ENCODE measurements around the gene VWA5B2. TPM values are rescaled to one million over a fixed set of nuclear protein-coding genes. Genes with fewer than 3 reads are reported as not detected.

The VWA5B2 gene
- total and polyA plus RNA-seq, 9 of the 15 experiments (the other 6 are each of a cell fraction or from before 2014, with no cell fraction given): 0.04 TPM; not detected in 8

DNA sequence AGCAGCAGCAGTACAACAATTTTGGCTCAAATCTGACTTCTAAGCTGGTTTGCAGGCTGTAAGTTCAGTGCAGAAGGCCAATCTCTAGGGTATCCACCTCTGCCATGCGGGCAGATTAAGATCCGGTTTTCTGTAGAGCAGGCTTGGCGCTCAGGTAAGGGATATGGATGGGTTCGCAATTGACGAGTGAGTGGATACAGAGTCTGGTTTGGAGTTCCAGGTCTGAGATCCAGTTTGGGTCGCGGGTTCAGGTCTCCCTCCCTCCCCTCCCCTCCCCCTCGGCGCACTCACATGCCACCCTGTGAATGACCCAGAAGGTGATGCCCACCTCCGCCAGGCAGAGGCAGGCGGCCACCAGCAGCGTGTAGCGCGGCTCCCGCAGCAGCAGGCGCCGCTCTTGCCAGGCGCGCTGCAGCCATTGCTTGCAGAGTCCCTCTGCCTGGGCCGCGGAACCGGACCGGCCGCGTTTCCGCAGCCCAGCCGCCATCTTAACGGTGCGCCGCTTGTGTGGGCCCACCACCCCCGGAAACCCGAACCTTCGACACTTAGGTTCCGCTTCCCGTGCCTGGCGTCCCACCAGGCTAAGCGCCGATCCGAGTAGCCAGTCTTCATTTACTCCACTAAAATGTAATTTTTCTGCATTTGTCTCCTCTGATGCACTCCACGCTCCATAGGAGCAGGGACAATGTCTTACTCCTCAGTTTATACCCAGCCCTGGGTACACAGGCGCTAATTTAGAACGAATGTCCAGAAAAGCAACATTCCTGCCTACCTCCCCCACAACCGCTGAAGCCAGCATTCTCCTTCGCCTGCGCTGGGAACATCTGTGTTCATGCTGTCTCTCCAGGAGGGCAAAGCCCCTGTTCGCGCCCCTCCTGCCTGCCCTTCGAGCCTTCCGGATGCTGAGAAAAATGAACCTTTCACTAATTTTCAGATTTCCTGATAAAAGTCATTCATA, 19.3 kb downstream of the VWA5B2 start, which contains the start of gene ALG3 (continued):
- TF ChIP-seq HDAC8 (tag; IDR thresholded peaks at IDR 0.05): 0 out of 2 replicates have a peak, but pooled peaks have one; percentile 30
- TF ChIP-seq, protein P1, sequence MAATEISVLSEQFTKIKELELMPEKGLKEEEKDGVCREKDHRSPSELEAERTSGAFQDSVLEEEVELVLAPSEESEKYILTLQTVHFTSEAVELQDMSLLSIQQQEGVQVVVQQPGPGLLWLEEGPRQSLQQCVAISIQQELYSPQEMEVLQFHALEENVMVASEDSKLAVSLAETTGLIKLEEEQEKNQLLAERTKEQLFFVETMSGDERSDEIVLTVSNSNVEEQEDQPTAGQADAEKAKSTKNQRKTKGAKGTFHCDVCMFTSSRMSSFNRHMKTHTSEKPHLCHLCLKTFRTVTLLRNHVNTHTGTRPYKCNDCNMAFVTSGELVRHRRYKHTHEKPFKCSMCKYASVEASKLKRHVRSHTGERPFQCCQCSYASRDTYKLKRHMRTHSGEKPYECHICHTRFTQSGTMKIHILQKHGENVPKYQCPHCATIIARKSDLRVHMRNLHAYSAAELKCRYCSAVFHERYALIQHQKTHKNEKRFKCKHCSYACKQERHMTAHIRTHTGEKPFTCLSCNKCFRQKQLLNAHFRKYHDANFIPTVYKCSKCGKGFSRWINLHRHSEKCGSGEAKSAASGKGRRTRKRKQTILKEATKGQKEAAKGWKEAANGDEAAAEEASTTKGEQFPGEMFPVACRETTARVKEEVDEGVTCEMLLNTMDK (IDR thresholded peaks at IDR 0.05; ENCODE audit: borderline replicate concordance, insufficient read depth, low read depth, low read length, poor library complexity, severe bottlenecking): no peak
- TF ChIP-seq GATA2 (CRISPR knock-in tag; IDR thresholded peaks at IDR 0.05): 0 out of 2 replicates have a peak, but pooled peaks have one; percentile 26
- TF ChIP-seq, protein P2, sequence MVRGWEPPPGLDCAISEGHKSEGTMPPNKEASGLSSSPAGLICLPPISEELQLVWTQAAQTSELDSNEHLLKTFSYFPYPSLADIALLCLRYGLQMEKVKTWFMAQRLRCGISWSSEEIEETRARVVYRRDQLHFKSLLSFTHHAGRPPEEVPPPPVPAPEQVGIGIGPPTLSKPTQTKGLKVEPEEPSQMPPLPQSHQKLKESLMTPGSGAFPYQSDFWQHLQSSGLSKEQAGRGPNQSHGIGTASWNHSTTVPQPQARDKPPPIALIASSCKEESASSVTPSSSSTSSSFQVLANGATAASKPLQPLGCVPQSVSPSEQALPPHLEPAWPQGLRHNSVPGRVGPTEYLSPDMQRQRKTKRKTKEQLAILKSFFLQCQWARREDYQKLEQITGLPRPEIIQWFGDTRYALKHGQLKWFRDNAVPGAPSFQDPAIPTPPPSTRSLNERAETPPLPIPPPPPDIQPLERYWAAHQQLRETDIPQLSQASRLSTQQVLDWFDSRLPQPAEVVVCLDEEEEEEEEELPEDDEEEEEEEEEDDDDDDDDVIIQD (CRISPR knock-in tag; IDR thresholded peaks at IDR 0.05): no peak
- TF ChIP-seq ETV5 (CRISPR knock-in tag; IDR thresholded peaks at IDR 0.05; ENCODE audit: low read depth): no peak; the same call in none of the 2 replicates
- TF ChIP-seq TRIM28 (IDR thresholded peaks at IDR 0.05): no peak
- TF ChIP-seq OTX1 (CRISPR knock-in tag; IDR thresholded peaks at IDR 0.05): 0 out of 2 replicates have a peak, but pooled peaks have one; percentile 39
- peak; percentile 97 for TF ChIP-seq RBBP5 (IDR thresholded peaks at IDR 0.05; ENCODE audit: borderline replicate concordance, insufficient read depth, low read length, poor library complexity, severe bottlenecking)
- TF ChIP-seq, protein P3, sequence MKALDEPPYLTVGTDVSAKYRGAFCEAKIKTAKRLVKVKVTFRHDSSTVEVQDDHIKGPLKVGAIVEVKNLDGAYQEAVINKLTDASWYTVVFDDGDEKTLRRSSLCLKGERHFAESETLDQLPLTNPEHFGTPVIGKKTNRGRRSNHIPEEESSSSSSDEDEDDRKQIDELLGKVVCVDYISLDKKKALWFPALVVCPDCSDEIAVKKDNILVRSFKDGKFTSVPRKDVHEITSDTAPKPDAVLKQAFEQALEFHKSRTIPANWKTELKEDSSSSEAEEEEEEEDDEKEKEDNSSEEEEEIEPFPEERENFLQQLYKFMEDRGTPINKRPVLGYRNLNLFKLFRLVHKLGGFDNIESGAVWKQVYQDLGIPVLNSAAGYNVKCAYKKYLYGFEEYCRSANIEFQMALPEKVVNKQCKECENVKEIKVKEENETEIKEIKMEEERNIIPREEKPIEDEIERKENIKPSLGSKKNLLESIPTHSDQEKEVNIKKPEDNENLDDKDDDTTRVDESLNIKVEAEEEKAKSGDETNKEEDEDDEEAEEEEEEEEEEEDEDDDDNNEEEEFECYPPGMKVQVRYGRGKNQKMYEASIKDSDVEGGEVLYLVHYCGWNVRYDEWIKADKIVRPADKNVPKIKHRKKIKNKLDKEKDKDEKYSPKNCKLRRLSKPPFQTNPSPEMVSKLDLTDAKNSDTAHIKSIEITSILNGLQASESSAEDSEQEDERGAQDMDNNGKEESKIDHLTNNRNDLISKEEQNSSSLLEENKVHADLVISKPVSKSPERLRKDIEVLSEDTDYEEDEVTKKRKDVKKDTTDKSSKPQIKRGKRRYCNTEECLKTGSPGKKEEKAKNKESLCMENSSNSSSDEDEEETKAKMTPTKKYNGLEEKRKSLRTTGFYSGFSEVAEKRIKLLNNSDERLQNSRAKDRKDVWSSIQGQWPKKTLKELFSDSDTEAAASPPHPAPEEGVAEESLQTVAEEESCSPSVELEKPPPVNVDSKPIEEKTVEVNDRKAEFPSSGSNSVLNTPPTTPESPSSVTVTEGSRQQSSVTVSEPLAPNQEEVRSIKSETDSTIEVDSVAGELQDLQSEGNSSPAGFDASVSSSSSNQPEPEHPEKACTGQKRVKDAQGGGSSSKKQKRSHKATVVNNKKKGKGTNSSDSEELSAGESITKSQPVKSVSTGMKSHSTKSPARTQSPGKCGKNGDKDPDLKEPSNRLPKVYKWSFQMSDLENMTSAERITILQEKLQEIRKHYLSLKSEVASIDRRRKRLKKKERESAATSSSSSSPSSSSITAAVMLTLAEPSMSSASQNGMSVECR (CRISPR knock-in tag; IDR thresholded peaks at IDR 0.05): peak; percentile 75; the same call in 1 of the 2 replicates
- no peak for TF ChIP-seq ARID2 (IDR thresholded peaks at IDR 0.05)
- no peak for TF ChIP-seq COPS2 (conservative IDR thresholded peaks at IDR 0.05)
- TF ChIP-seq ETV6 (IDR thresholded peaks at IDR 0.05; ENCODE audit: borderline replicate concordance in 1 of 2, low read depth in 2 of 2, low read length in 1 of 2): no peak; a peak in 2 of 4 replicates
- no peak for TF ChIP-seq ETV6 (CRISPR knock-in tag; IDR thresholded peaks at IDR 0.05; ENCODE audit: borderline replicate concordance)
- TF ChIP-seq PURB (CRISPR knock-in tag; IDR thresholded peaks at IDR 0.05; ENCODE audit: low read depth): no peak
- no peak for TF ChIP-seq MTA1 (IDR thresholded peaks at IDR 0.05; ENCODE audit: borderline replicate concordance)
- peak in 1 of 2 experiments; percentile 78; a peak in 1 of 4 replicates for TF ChIP-seq KDM4B (IDR thresholded peaks at IDR 0.05; ENCODE audit: borderline replicate concordance in 2 of 2, low read depth in 1 of 2)

Data from K562 (cell line).